BE2C (cell line): ENCODE data around the gene FGD2.

Experiments used
- DNase-seq: peaks from one replicate; pipeline ENCODE4 v3.0.0-alpha.2; 2020
- H3K27me3 ChIP-seq: fragments of 250-450 bp; sonication (Bioruptor Pico); 2 replicates; pipeline ENCODE4 v1.5.1; 2020; ENCODE audit warnings: mild to moderate bottlenecking
- H3K36me3 ChIP-seq: fragments of 250-450 bp; sonication (Bioruptor Pico); 2 replicates; pipeline ENCODE4 v1.5.1; 2020; ENCODE audit warnings: mild to moderate bottlenecking
- H3K4me1 ChIP-seq: fragments of 250-450 bp; sonication (Bioruptor Pico); 2 replicates; pipeline ENCODE4 v1.5.1; 2020
- H3K4me3 ChIP-seq: 2 replicates; pipeline ENCODE4 v1.5.1; 2011; ENCODE audit warnings: low read depth, low read length
- H3K9me3 ChIP-seq: fragments of 250-450 bp; sonication (Bioruptor Pico); 2 replicates; pipeline ENCODE4 v1.5.1; 2020
- CTCF ChIP-seq: IDR thresholded peaks from 2 replicates; pipeline ENCODE4 v1.5.1; 2012; ENCODE audit warnings: mild to moderate bottlenecking, low read depth, low read length

The FGD2 gene

GRCh38 chr6:37077191-37077904 is 71.9 kb downstream of the FGD2 start:
- Histone ChIP-seq H3K4me1 (peaks cover 4% of the 10 kb centered on the region), H3K27me3 (no peaks in the 10 kb centered on the region), H3K4me3 (peak overlapping the region; percentile 27), H3K9me3 (no peaks in the 10 kb centered on the region), H3K36me3 (no peaks in the 10 kb centered on the region)
- no peak for DNase-seq
- TF ChIP-seq CTCF, result no peak

GRCh38 chr6:37077905-37078296 is 72.4 kb downstream of the FGD2 start:
- H3K36me3 ChIP-seq, result no peaks in the 10 kb centered on the region
- DNase-seq, result peak; percentile 85
- no peak for TF ChIP-seq CTCF
- no peaks in the 10 kb centered on the region for H3K27me3 ChIP-seq
- no peaks in the 10 kb centered on the region for H3K9me3 ChIP-seq
- peaks cover 4% of the 10 kb centered on the region for H3K4me1 ChIP-seq
- H3K4me3 ChIP-seq, result peak overlapping the region; percentile 27
